ENCODE measurements around the gene YKT6.
"Not testable (repeated sequence)": the region's sequence is repeated elsewhere in the genome, so short reads cannot be mapped to it uniquely, and the experiment has no call there.

YKT6 gene

DNA sequence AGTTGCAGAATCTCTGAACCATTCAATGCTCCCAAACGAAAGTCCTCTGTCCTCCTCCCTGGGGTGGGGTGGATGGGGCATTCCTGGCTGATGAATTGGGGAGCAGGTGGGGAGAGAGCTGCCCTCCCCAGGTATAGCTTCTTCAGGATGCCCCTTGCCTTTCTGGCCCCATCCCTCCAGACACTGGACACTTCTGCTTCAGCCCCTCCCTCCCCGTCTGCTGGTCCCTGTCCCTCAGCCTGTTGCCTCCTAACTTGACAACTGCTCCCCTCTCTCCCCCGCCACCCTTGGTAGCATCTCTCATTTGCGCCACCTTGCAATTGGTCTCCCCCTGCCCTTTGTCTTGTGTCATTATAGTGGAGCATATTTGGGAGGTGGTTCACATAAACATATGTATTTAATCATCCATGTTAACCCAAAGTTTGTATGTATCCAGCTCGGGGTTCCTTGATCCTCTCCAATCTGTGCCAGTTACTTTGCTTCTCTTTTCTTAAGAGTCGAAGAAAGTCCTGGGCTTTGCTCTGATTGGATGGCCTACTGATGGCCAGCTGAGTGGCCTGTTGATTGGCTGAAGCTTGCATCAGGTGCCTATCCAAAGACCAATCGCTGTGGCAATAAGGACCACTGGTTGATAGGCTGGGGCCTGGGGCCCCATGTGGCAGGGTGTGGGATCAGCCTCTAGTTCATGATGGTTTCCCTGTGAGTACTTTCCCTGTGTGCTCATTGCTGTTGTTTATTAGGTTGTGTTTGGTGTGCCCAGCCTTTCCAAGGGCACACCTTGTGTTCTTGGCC is 7.6 kb upstream of the YKT6 start:
- DNase-seq (ENCODE audit: low read depth): no peak

DNA sequence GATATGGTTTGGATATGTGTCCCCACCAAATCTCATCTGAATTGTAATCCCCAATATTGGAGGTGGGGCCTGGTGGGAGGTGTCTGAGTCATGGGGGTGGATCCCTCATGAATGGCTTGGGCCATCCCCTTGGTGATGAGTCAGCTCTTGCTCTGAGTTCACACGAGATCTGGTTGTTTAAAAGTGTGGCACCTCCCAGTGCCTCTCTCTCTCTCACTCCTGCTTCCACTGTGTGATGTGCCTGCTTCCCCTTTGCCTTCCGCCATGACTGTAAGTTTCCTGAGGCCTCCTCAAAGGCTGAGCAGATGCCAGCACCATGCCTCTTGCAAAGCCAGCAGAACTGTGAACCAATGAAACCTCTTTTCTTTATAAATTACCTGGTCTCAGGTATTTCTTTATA is 6.7 kb upstream of the YKT6 start:
- DNase-seq (ENCODE audit: low read depth): no peak

DNA sequence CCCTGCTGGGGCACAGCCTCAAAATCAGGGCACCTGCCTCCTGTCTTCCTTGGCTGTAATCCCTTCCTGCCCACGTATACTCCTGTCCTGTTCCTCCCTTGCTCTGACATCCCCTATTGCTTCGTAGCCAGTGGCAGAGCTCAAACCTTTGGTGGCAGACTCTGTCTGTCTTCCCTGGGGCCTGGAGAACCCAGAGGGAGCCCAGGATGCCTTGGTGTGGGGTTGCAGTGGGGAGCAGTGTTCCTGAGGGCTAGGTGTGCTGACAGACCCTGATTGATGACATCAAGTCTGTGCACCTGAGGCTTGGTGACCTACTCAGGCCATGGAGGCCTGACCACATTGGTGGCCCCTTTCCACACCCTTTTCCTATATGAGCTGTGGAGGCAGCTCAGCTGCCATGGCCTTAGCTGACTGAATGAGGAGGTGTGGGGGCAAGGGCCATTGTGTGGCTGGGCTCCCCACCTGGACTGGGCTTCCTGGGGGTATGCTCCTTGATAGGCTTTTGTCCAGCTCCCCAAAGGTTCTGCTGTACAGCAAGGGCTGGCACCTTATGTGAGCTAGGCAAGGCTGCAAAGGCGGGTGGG is 6.1 kb upstream of the YKT6 start:
- no peak for DNase-seq (ENCODE audit: low read depth)

DNA sequence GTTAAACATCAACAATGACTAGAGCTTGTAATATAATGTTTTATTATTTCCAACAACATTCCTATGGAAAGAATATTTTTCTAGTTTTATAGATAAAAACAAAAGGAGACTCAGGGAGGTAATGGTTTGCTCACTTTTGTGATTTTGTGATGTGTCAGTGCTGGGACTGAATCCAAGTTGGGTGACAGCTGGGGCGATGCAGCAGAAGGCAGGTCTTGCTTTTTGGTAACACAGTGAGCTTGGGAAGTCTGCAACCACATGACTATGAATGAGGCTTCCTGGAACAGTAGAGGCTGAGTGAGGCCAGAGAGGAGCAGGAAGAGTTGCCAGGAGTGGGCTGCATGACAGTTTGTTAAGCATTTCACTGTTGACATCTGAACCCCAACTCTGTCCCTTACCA is 4.9 kb upstream of the YKT6 start:
- no peak for DNase-seq (ENCODE audit: low read depth)

DNA sequence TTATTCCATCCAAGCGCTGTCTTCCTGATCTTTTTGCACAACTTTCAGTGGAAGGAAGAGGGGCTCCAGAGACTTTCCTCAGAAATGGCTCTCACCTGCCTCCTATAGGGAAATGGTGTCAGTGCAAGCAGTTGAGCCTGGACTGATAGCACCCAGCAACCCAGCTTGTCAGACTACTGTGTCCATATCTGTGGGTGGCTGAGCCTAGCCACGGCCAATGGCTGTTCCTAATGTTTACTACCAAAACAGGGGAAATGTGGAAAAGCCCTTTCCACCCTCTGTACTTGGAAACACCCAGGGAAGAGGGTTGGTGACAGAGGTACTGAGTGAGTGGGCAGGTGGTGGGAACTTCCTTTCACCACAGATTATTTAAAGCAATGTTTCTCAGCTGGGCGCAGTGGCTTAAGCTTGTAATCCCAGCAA is 4.3 kb upstream of the YKT6 start:
- DNase-seq (ENCODE audit: low read depth): no peak

DNA sequence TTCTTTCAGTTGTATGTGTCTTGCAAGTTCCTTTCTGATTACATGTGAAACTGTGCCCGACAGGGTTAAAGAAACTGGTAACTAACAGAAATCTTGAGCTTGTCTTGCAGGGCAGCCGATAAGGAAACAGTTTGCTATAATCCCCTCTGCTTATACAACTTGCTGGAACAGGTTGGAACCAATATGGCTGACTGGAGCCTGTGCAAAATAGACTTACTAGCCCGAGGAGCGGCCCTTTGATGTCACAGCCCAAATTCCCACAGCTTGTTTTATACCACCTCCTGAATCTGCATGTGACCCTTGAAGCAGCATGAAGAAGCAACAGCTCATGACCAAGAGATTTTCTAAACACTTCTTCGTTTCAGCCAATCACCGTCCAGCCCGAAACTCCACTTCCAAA is 3.3 kb upstream of the YKT6 start:
- DNase-seq (ENCODE audit: low read depth): no peak

DNA sequence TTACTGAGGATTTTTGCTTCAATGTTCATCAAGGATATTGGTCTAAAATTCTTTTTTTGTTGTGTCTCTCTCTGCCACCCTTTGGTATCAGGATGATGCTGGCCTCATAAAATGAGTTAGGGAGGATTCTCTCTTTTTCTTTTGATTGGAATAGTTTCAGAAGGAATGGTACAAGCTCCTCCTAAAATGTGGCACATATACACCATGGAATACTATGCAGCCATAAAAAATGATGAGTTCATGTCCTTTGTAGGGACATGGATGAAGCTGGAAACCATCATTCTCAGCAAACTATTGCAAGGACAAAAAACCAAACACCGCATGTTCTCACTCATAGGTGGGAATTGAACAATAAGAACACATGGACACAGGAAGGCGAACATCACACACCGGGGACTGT is 615 bp upstream of the YKT6 start:
- not testable (repeated sequence) for DNase-seq (ENCODE audit: low read depth)

DNA sequence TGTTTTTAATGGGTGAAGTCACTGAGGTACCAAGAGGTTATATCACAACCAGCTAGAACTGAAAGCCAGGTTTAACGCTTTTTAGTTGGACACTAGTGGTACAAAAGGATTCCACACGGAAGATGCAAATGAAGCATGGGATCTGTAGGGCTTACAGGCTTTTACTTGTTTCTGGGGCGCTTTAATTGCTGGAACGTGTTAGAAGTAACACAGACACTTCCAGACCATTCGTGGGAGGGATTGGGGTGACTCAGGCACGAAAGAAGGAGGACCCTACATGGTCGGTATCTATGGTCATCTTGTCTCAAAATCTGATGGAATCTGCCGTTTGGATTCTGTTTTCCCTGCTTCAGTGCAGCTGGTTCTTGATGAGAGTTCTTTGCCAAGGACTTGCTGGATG is 1.0 kb downstream of the YKT6 start:
- DNase-seq (ENCODE audit: low read depth): no peak

DNA sequence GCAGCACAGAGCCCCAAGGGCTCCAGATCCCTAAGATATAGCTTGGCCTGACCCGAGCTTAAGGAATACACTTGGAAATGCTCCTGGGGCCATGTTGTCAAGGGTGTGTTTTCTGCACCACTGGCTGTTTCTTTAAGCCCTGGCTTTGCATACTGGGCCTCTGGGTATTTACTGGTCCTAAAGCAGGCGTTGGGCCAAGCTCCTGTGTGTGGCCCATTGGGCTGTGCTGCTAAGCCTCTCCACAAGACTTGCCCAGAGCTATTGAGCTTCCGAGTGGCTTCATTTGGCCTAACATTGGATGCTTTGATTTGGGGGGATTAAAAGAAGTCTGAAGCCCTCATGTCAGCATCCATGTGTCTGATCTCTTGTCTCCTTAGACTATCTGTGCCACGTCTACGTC is 5.2 kb downstream of the YKT6 start:
- DNase-seq (ENCODE audit: low read depth): no peak

DNA sequence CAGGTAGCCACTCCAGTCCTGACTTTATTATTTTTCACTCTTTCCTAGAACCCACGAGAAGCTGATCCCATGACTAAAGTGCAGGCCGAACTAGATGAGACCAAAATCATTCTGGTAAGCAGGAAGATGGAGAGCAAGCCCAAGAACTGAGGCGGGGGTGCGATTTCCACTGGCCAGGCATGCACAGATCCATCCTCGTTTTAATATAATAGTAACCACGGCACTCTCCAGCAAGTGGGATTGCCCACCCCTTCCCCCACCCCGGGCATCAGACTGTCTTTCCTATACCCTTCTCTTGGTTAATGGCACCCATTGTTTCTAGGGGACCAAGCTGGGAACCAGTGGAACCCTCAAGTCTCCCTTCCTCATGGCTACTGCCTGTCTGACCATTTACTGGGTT is 7.3 kb downstream of the YKT6 start:
- no peak for DNase-seq (ENCODE audit: low read depth)

DNA sequence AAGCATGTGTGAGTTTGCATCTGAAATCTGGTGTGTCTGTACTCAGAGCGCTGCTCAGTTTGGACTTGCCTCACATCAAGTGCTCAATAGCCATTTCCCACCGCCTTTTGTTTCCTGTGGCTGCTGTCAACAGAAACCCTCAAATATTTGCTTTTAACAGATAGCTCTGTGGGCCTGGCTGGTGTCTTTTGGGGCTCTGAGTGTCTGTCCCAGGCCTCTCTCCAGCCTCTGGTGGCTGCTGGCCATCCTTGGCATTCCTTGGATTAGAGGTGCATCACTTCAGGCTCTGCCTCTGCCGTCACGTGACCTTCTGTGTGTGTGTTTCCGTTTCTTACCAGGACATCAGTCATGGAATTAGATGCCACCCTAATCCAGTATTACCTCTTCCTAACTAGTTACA is 9.3 kb downstream of the YKT6 start:
- no peak for DNase-seq (ENCODE audit: low read depth)

DNA sequence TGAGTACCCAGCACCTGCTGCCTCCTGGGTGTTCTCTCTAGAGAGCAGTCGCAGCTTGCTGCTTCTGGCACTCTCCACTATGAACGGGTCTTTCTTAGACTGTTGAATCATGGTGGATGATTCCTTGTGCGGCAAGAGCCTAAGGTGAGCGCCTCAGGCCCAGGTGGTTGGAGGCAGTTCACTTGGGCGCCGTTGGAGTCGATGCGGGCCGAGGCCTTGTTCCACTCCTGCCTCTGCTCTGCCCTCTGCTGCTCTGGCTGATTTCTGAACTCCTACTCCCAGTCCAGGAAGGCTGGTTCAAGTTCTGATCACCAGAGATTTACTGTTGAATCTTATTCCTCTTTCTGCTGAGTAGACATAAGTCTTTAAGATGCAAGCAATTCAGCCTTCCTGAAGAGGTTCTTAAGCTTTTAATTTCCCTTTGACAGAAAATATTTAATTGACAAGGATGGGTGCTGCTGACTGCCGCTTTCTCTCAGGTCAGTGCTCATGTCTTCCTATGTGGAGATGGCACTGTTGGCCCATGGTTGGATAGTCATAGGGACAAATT is 10.4 kb downstream of the YKT6 start:
- no peak for DNase-seq (ENCODE audit: low read depth)

DNA sequence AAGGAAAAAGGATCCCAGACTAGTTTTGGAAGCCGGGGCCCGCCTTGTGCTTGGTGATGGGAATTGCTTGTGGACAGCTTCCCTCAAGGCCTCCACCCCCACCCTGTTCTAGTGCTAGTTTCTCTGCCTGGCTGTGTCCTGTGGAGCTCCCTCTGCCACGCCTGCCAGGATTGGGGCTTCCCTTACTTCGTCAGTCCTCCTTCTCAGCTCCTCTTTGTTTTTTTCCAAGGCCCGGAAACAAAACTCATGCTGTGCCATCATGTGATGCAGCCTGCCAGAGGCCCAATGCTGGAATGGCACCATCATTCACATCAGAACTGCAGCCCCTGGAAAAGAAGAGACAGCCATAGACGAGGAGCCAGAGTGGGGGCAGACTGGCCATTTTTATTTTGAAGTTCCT is 11.2 kb downstream of the YKT6 start:
- DNase-seq (ENCODE audit: low read depth): no peak

DNA sequence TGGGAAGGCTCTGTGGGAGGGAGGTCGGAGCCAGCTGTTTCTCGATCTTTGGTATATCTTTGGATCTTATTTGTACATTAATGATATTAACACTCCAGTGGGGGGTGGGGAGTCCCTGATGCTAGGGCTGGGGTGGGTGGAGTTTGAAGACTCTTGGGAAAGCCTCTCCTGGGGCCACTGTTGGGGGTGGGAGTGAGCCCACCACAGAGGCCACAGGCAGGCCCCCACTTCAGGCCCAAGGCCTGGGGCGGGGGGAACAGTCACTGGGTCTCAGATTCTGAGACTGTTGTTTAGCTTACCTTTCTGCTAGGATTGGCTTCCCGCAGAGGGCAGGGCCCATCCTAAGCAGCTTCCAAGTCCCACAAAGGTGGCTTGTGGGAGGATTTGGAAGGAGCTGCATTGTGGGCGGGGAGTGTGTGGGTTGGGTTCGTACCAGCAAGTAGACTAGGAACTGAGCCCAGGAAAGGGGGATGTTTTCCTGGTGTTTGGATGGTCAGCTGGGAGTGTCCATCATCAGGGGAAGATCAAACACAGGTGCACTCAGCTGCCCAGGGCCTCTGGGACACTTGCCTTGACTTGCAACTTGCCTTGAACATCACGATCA is 11.9 kb downstream of the YKT6 start:
- no peak for DNase-seq (ENCODE audit: low read depth)

DNA sequence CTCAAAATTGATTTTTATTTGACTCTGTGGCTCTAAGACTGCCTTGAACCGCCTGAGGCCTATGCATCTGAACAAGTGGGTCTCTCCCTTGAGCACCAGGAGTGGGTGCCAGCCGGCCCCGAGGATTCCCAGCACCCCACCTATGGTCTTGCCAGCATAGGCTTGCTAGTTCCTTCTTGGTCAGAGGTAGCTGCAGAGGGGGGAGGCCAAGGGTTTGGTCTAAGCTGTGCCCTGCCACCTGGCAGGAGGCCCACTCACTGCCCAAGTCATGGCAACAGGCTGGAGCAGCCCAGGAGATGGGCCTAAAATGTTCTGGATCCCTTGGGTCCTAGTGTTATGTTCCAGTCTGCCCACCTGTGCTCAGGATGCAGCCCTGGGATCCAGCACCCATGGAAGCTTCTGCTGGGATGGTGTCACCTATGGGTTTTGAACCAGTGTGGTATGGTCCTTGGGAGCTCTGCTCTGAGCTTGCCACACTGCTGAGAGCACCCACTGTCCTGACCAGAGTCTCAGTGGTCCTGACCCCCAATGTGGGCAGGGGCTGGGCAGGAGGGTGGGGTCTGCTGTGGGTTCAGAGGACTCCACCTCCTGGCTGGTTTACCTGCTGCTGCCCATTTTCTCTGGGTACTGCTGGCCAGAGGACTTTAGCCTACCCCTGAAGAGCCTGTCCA is 12.6 kb downstream of the YKT6 start:
- no peak for DNase-seq (ENCODE audit: low read depth)

DNA sequence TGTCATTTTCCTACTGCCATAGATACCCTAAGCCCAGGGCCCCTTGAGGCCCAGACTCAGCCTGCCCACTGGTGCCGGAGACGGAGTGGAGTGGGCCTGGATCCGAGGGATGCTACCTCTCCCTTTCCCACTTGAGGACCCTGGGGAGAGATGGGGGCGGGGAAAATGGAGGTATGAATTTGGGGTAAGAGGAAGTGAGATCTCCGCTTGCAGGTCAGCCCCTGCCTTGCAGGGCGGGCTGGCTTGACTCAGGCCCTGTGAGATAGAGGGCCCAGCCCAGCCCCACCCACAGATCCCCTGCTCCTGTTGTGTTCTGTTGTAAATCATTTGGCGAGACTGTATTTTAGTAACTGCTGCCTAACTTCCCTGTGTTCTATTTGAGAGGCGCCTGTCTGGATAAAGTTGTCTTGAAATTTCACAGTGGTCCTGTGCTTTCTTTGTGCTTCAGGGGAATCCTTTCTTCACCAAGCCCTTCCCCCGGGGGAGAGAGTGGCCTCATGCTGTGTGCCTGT is 13.2 kb downstream of the YKT6 start:
- DNase-seq (ENCODE audit: low read depth): no peak

DNA sequence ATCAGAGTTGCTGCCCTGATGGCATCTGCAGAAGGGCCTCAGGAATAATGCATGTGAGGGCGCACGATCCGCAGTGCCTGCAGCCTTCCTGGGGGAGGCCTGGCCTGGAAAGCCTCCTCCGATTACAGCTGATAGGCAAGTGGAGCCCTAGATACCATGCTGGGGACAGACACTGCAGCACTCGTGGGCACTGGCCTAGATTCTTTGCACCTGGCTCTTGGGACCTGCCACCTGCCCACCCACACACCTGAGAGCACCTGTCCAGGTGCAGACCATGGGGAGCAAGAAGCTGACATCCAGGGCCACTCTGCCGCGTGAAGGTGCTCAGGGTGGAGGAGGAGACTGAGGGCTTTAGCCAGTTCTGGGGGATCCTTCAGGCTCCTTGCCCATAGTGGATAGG is 14.8 kb downstream of the YKT6 start:
- no peak for DNase-seq (ENCODE audit: low read depth)

DNA sequence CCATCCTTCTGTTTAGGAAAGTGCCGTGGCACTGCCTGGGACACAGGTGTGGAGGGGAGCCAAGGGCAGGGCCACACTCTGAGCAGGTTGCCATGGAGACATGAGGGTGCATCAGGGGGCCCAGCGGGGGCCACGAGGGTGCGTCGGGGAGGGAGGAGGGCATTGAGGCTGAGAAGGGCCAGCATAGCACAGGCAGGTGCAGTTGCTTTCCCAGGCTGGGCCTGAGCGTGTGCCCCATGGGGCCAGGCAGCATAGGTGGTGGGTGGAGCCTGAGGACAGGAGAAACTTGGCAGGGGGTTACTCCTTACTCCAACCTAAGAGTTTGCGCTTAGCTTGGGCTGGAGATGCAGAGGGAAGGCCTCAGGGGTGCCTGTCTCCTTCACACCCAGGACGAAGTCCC is 15.2 kb downstream of the YKT6 start:
- no peak for DNase-seq (ENCODE audit: low read depth)

DNA sequence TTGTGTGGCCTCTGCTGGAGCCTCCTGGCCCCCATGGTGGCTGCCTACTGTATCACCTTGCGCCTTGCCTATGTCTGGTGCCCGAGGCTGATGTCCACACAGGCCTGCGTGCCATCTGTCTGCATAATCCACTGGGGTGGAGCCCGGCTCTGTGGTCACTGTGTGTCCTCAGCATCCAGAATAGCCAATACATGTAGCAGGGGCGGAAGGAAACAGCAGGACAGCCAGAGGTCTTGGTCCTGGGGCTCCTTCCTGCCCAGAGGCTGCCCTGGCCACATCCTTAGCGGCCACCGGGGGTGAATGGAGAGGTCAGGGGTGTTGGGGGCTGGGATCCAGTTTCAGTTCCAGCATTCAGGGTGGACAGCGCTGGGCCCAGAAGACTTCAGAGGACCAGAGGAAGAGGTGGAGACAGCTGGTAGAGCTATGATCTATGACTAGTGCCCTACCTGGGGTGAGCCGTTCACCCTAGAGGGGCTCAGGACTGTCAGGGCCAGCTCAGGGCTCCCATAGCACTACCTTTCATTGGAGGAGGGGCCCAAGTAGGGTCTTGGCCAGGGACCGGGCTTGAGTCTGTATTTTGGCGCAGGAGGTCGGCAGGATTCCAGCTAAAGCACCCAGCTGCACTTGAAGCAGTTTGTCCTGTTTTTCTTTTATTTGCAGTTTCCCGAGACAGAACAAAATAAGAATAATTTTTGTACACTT is 15.9 kb downstream of the YKT6 start:
- DNase-seq (ENCODE audit: low read depth): no peak

DNA sequence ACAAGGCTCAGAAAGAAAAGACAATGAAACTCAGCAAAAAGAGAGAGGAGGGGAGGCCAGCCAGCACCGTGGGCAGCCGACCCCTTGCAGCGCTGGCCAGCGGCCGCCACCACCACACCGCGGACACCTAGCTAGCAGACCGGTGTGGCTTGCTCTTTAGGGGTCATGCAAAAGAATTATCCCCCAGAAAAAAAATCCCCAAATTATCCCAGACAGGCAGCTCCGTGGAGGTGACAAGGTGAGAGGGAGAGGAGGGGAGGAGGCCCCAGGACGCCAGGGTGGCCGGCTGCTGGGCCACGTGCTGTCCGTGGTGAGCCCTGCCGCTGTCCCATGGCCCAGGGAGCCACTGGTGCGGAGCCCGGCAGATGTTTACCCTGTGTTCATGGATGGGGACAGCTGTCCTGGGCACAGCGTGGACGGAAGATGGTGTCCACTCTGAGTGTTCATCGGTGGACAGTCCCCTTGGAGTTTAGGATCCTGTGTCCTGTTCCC is 16.5 kb downstream of the YKT6 start:
- no peak for DNase-seq (ENCODE audit: low read depth)

DNA sequence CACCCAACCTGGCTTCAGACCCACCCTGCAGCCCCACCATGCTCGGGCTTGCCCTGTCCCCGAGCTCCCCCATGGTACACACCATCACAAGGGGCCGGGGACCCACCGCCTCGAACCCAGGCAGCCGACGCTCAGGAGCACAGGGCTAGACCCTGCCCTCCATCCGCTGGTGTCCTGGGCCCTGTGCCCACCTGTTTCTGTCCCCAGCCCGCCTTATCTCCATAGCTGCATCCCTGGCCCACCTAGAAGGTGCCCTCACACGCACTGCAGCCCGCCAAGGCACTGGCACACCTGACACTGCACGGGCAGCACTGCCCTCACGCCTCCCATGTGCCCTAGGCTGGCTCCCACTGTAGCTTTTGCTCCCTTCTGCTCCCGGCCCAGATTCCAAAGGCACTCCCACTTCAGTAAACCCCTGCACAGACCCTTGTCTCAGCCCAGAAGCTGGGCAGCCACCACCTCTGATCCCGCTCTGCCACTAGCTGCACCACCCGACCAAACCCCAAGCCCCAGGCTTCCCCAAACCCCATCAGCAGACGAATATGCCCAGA is 17.1 kb downstream of the YKT6 start:
- no peak for DNase-seq (ENCODE audit: low read depth)
